ENCODE data around the gene HSPA8.

DNA sequence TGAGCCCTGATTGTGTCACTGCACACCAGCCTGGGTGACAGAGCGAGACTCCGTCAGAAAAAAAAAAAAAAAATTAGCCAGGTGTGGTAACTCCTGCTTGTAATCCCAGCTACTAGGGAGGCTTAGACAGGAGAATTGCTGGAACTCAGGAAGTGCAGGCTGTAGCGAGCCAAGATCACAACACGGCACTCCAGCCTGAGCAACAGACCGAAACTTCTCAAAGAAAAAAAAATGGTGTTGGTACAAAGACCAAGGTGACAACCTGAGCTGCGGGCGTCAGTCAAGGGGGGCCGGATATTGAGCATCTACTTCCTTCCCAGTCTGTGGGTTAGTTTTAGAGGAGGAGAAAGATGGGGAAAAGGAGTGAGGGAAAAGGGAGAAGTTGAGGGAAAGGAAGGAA, 48.5 kb upstream of the HSPA8 start:
- TF ChIP-seq, protein P1, sequence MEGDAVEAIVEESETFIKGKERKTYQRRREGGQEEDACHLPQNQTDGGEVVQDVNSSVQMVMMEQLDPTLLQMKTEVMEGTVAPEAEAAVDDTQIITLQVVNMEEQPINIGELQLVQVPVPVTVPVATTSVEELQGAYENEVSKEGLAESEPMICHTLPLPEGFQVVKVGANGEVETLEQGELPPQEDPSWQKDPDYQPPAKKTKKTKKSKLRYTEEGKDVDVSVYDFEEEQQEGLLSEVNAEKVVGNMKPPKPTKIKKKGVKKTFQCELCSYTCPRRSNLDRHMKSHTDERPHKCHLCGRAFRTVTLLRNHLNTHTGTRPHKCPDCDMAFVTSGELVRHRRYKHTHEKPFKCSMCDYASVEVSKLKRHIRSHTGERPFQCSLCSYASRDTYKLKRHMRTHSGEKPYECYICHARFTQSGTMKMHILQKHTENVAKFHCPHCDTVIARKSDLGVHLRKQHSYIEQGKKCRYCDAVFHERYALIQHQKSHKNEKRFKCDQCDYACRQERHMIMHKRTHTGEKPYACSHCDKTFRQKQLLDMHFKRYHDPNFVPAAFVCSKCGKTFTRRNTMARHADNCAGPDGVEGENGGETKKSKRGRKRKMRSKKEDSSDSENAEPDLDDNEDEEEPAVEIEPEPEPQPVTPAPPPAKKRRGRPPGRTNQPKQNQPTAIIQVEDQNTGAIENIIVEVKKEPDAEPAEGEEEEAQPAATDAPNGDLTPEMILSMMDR (conservative IDR thresholded peaks at IDR 0.05; ENCODE audit: low read length): no peak
- TF ChIP-seq EZH2phosphoT487 (IDR thresholded peaks at IDR 0.05; ENCODE audit: borderline replicate concordance): no peak

Measured in Loucy (cell line).